RWPE2 (cell line): ENCODE data around the gene GYS1.

Experiments
- ATAC-seq: fragments of 200-7000 bp; cut with Tn5 transposase; 3 replicates; pipeline ENCODE4 v1.9.1; 2021; ENCODE audit warnings: low read depth
- DNase-seq: peaks from one replicate; pipeline ENCODE4 v3.0.0-alpha.2; 2020; ENCODE audit warnings: low spot score
- H3K27ac ChIP-seq: fragments of 450-650 bp; 2 replicates; pipeline ENCODE4 v1.5.1; 2017; ENCODE audit warnings: mild to moderate bottlenecking; ENCODE audit not compliant: poor library complexity, severe bottlenecking
- H3K27me3 ChIP-seq: fragments of 250-450 bp; sonication (Bioruptor Pico); 2 replicates; pipeline ENCODE4 v1.5.1; 2021; ENCODE audit warnings: mild to moderate bottlenecking, moderate library complexity; ENCODE audit not compliant: insufficient read depth, poor library complexity, severe bottlenecking
- H3K36me3 ChIP-seq: fragments of 250-450 bp; sonication (Bioruptor Pico); 2 replicates; pipeline ENCODE4 v1.5.1; 2020; ENCODE audit warnings: low read depth, mild to moderate bottlenecking, moderate library complexity
- H3K4me1 ChIP-seq: fragments of 250-450 bp; sonication (Bioruptor Pico); 2 replicates; pipeline ENCODE4 v1.5.1; 2021; ENCODE audit warnings: mild to moderate bottlenecking, moderate library complexity; ENCODE audit not compliant: insufficient read depth, poor library complexity, severe bottlenecking
- H3K4me3 ChIP-seq: fragments of 250-450 bp; sonication (Bioruptor Pico); 2 replicates; pipeline ENCODE4 v1.5.1; 2021; ENCODE audit warnings: mild to moderate bottlenecking, moderate library complexity; ENCODE audit not compliant: severe bottlenecking
- H3K9me3 ChIP-seq: fragments of 250-450 bp; sonication (Bioruptor Pico); 2 replicates; pipeline ENCODE4 v1.5.1; 2021; ENCODE audit warnings: mild to moderate bottlenecking, moderate library complexity; ENCODE audit not compliant: severe bottlenecking
- CTCF ChIP-seq: fragments of 450-650 bp; IDR thresholded peaks from one replicate; pipeline ENCODE4 v1.5.1; 2017; ENCODE audit warnings: mild to moderate bottlenecking, moderate library complexity; ENCODE audit not compliant: poor library complexity, severe bottlenecking

Gene GYS1

GRCh38 chr19:48961673-48962028, 31.5 kb downstream of the GYS1 start:
- no peak for ATAC-seq
- no peaks in the 10 kb centered on the region for H3K27me3 ChIP-seq
- peak overlapping the region; percentile 91 for H3K27ac ChIP-seq
- H3K36me3 ChIP-seq = peaks cover 22% of the 10 kb centered on the region
- no peak for TF ChIP-seq CTCF
- DNase-seq = no peak
- H3K4me3 ChIP-seq = no peak overlapping the region
- H3K4me1 ChIP-seq = peaks cover 16% of the 10 kb centered on the region
- no peaks in the 10 kb centered on the region for H3K9me3 ChIP-seq

GRCh38 chr19:48961051-48961649, 32.0 kb downstream of the GYS1 start:
- no peak for DNase-seq
- no peak overlapping the region for H3K4me3 ChIP-seq
- peaks cover 16% of the 10 kb centered on the region for H3K4me1 ChIP-seq
- no peak for TF ChIP-seq CTCF
- ATAC-seq = no peak
- H3K27ac ChIP-seq = no peak overlapping the region
- peaks cover 20% of the 10 kb centered on the region for H3K36me3 ChIP-seq
- no peaks in the 10 kb centered on the region for H3K27me3 ChIP-seq
- no peaks in the 10 kb centered on the region for H3K9me3 ChIP-seq

GRCh38 chr19:48959341-48960239, 33.5 kb downstream of the GYS1 start:
- peaks cover 17% of the 10 kb centered on the region for H3K36me3 ChIP-seq
- ATAC-seq = no peak
- no peak for TF ChIP-seq CTCF
- H3K4me3 ChIP-seq = no peak overlapping the region
- H3K9me3 ChIP-seq = no peaks in the 10 kb centered on the region
- H3K27me3 ChIP-seq = no peaks in the 10 kb centered on the region
- no peak for DNase-seq
- peaks cover 15% of the 10 kb centered on the region for H3K4me1 ChIP-seq
- H3K27ac ChIP-seq = no peak overlapping the region

- Histone ChIP-seq H3K4me1 (no peaks in the 10 kb centered on the region), H3K27me3 (no peaks in the 10 kb centered on the region), H3K9me3 (no peaks in the 10 kb centered on the region), H3K27ac (no peak overlapping the region), H3K36me3 (peaks cover 17% of the 10 kb centered on the region), H3K4me3 (no peak overlapping the region)
- ATAC-seq (no peak), DNase-seq (no peak)
- no peak for TF ChIP-seq CTCF
Measured at GRCh38 chr19:48958006-48958405, 35.1 kb downstream of the GYS1 start.
